Limb (tissue), 2 donors: Measurements from ENCODE around the gene PCCB.
"Not testable (repeated sequence)": the region's sequence is repeated elsewhere in the genome, so short reads cannot be mapped to it uniquely, and the experiment has no call there.

Experiments used
- DNase-seq, 2 donors: peaks; one replicate each; pipeline ENCODE4 v3.0.0-alpha.2; 2016; ENCODE audit errors: extremely low spot score in 2 of 2

Gene PCCB

DNA sequence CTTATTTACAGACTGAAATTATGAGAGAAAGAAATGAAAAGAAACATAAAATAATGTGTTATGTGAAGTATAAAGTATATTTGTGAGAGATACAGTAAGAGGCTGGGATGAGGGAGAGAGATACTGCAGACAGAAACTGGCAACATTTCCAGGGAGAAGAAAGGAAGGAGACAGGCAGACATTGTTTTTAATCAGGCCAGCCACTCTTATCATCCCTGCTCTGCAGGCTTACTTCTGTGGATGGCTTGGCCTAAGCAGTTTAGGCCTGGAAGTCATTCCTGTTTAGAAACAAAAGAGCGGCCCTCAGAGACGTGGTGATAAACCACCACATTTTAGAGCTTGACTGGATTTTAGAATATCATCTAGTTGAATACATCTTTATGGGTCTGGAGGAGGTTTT, 12.4 kb downstream of the PCCB start:
- DNase-seq, result no peak

DNA sequence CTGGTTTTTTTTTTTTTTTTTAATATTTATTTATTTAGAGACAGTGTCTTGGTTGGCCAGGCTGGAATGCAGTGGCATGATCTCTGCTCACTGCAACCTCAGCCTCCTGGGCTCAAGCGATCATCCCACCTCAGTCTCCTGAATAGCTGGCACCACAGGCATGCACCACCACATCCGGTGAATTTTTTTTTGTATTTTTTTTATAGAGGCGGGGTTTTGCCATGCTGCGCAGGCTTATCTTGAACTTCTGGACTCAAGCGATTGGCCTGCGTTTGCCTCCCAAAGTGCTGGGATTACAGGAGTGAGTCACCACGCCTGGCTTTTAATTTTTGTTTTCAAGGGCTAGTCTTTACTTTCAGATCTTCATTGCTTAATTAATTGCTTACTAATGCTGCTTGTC, 13.1 kb downstream of the PCCB start:
- DNase-seq, result no peak

DNA sequence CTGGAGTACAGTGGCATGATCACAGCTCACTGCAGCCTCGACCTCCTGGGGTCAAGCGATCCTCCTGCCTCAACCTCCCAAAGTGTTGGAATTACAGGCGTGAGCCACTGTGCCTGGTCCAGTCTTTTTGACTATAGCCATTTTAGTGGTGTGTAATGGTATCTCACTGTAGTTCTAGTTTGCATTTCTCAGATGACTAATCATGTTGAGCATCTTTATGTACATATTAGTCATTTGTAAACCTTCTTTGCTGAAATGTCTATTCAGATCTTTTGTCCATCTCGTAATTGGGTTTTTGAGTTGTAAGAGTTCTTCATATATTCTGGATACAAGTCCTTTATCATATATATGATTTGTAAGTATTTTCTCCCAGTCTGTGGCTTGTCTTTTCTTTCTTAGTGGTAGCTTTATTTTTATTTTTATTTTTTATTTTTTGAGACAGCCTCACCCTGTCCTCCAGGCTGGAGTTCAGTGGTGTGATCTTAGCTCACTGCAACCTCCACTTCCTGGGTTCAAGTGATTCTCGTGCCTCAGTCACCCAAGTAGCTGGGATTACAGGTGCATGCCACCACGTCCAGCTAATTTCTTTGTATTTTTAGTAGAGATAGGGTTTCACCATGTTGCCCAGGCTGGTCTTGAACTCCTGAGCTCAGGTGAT, 16.5 kb downstream of the PCCB start:
- DNase-seq, result not testable (repeated sequence)

GRCh38 chr3:136267235-136267634, 17.1 kb downstream of the PCCB start:
- no peak for DNase-seq

GRCh38 chr3:136270179-136270578, 20.0 kb downstream of the PCCB start:
- no peak for DNase-seq

DNA sequence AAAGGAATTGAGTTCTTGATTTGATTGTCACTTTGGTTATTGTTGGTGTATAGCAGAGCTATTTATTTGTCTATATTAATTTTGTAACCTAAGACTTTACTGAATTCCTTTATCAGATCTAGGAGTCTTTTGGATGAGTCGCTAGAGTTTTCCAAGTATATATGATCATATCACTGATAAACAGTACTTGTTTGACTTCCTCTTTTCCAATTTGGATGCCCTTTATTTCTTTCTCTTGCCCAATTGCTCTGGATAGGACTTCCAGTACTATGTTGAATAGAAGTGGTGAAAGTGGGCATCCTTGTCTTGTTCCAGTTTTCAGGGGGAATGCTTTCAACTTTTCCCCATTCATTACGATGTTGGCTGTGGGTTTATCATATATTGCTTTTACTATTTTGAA, 21.5 kb downstream of the PCCB start:
- DNase-seq, result not testable (repeated sequence)

DNA sequence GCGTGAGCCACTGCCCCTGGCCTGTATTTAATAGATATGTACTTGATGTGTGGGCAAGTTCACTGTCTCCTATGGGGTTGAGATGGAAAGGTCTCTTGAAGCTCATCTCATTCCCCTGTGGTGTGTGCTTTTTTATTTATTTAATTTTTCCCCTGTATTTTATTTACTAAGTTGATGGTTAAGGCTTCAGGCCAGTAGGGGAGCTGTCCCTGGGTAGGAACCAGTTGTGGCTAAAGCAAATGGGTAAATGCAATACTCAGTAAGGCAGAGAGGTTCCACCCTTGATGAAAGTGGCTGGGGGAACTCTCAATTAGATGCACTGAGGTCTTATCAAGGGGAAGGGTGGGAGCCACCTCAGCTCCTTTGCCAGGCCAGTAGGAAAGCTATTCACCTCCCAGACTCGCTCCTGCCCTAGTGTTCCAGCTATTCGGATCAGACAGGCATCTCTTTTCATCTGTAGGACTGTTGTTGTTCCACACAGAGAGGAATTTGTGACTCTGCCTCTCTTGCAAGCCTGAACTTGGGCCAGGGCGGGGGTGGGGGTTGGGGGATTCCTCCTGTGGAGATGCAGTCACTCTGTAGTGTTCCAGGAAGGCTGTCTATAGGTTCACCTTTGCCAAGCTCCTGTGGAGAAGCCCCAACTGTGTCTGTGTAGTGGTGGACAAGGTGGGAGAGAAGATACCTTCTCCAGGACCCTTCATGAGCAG, 26.1 kb downstream of the PCCB start:
- no peak for DNase-seq

DNA sequence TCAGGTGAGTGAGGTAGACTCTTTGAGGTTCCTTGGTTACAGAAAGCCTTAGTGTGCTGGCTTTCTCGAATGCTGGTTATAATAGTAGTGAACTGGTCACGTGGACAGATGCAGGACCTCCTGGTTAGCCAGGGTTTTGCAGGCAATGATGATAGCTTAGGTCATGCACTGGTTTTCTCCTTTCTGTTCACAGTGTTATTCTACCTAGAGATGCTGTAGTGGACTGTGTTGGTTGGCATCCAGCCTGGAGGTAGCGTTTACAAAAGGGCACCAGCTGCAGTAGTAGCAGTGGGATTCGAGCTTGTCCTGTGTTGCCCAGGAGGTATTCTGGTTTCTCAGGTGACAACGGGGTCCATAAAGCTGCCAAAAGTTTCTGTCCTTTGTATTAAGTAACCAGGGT, 27.0 kb downstream of the PCCB start:
- DNase-seq, result no peak

DNA sequence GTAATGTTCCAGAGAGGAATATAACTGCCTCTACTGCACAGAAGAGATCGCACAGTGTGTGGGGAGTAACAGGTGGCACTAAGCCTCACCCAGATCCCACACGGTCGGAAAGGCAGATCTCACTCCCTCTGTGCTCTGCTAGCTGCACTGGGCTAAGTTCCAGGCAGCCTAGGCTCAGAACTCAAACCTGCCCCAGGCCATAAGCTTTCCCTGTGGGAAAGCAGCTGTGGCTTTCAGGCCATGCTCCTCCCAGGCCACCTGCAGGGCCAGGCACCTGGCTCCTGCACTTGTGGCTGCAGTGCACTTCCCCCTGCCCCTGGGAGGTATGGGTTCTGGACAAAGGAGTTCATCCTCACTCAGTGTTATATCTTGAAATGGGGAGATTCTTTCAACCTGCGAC, 27.5 kb downstream of the PCCB start:
- no peak for DNase-seq

DNA sequence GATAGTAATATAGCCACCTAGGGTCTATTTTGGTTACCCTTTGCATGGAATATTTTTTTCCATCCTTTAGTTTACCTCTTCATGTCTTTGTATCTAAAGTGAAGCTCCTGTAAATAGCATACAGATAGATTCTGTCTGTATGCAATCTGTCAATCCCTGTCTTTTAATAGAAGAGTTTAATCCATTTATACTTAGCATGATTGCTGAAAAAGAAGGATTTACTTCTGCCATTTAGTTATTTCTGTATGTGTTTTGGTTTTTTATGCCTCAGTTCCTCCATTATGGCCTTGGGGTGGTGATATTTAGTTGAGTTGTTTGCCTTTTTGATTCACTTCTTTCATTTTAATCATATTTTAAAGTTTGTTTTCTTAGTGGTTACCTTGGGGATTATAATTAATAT, 29.0 kb downstream of the PCCB start:
- DNase-seq, result no peak

DNA sequence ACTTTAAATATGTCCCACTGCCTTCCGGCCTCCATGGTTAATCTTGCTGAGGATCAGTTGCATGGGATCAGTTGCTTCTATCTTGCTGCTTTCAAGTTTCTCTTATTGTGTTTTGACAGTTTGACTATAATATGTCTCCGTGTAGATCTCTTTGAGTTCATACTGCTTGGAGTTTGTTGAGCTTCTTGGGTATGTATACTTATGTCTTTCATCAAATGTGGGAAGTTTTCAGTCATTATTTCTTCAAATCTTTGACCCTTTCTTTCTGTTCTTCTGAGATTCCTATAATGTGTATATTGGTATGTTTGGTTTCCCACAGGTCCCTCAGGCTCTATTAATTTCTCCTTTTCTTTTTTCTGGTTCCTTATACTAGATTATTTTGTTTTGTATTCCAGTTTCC, 30.8 kb downstream of the PCCB start:
- no peak for DNase-seq

GRCh38 chr3:136281966-136282520, 31.9 kb downstream of the PCCB start:
- no peak for DNase-seq

DNA sequence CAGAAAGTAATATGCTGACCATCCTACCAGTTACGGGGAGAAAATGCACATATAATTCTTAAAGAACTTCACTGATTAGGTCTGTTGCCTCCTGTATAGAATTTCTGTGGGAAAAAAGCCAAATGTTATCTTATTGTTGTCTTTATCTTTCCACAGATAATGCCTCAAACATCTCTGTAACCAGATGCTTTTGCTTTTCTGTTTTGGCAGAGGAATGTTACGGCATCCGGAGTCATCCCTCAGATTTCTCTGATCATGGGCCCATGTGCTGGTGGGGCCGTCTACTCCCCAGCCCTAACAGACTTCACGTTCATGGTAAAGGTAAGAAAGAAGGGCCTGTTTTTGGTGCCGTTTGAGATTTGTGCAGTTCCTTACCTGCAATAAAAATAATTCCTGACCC, 33.5 kb downstream of the PCCB start:
- no peak for DNase-seq

DNA sequence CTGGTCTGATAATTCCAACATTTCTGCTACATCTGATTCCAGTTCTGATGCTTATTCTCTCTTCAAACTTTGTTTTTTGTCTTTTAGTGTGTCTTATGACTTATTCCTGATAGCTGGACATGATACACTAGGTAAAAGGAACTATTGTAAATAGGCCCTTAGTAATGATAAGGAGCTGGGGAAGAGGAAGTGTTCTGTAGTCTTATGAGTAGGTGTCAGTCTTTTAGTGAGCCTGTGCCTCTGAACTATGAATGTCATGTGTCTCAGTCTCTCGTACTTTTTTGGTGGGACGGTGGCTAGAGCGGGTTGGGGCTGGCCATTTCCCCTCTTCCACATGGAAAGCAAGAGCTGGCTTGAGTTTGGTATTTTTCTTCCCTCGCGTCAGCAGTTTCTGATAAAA, 41.2 kb downstream of the PCCB start:
- DNase-seq, result no peak

- no peak for DNase-seq
These were observed 42.4 kb downstream of the PCCB start for GRCh38 chr3:136292500-136292899.

GRCh38 chr3:136293279-136293678, 43.1 kb downstream of the PCCB start:
- DNase-seq, result no peak

DNA sequence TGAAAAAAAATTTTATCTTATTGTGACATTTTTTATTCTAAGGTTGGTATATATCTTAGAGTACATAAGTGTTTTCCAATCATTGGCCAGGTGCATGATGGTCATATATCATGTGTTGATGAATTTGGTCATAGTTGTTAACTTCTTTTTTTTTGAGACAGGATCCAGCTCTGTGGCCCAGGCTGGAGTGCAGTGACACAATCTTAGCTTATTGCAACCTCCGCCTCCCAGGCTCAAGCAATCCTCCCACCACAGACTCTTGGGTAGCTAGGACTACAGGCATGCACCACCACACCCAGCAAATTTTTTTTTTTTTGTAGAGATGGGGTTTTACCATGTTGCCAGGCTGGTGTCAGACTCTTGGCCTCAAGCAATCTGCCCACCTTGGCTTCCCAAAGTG, 44.0 kb downstream of the PCCB start:
- no peak for DNase-seq

DNA sequence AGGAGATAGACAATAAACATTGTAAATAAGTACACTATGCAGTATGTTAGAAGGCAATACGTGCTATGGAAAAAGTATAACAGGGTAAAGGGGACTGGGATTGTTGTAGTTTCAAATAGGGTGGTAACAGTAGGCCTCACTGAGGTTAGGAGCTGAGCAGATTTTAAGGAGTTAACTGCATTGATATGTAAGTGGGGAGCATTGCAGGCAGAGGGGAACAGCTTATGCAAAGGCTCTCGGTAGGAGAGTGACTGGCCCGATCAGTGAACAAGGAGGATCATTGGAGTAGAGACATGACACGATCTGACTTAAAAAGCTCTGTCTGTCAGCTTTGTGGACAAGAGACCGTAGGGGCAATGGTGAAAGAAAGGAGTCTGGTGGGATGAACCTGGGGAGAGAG, 46.8 kb downstream of the PCCB start:
- DNase-seq, result no peak

DNA sequence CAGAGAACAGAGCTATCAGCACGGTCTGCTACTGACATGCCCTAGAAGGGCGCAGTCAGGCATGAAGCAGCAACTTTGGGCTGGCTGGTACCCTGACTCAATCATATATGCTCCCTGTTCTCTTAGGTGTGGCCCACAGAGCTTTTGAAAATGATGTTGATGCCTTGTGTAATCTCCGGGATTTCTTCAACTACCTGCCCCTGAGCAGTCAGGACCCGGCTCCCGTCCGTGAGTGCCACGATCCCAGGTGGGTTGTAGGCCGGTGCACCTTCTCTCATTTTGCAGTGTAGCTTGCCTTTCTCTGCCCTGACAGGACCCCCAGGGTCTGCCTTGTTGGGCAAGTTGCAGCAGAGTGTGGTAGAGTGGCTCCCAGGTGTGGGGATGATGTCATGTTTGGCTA, 47.7 kb downstream of the PCCB start:
- DNase-seq, result no peak

GRCh38 chr3:136300444-136300843, 50.3 kb downstream of the PCCB start:
- no peak for DNase-seq

DNA sequence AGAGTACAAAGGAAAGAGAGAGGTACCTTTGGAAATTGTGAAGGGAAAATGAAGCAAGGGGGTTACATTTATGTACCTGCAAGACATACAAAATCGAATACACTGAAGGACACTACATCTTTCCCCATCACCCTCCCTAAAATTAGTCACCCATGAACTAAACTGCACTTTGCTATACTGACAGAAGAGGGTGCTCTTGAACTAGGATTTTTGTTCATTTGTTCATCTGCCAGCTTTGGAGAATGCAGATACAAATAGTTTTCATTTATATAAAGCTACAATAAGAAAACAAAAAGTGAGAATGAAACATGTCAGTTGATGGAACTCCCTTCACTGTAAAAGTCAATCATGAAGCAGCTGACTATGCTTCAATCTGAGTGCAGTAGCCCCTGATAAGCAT, 55.7 kb downstream of the PCCB start:
- no peak for DNase-seq

DNA sequence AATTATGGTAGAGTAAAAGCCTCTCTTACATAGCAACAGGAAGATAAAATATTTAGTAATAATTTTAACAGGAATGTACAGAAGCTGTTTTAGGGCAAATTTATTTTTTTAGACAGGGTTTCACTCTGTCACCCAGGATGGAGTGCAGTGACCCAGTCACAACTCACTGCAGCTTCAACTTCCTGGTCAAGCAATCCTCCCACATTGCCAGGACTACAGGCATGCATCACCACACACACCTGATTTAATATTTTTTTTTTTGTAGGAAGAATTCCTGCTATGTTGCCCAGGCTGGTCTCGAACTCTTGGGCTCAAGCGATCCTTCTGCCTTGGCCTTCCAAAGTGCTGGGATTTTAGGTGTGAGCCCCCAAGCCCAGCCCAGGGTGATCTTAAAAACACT, 61.1 kb downstream of the PCCB start:
- no peak for DNase-seq

GRCh38 chr3:136311968-136312367, 61.8 kb downstream of the PCCB start:
- no peak for DNase-seq
